Right forelimb (tissue), 1 donor: ENCODE data around the gene EDRF1.
A peak's percentile ranks its signal among the peaks of the same experiment; 100 is the strongest.

Source experiments
- DNase-seq: peaks from one replicate; pipeline ENCODE4 v3.0.0-alpha.2; 2018

EDRF1 gene

GRCh38 chr10:125788156-125789034 is 68.9 kb downstream of the EDRF1 start:
- DNase-seq, result peak; percentile 19

- no peak for DNase-seq
Observed at GRCh38 chr10:125792342-125793300, 73.1 kb downstream of the EDRF1 start.

GRCh38 chr10:125795128-125795527 is 75.6 kb downstream of the EDRF1 start:
- DNase-seq, result no peak

- no peak for DNase-seq
Observed at GRCh38 chr10:125795637-125796190, 76.2 kb downstream of the EDRF1 start.

GRCh38 chr10:125797424-125797823 is 77.9 kb downstream of the EDRF1 start:
- DNase-seq, result no peak

- no peak for DNase-seq
Observed at GRCh38 chr10:125797994-125798662, 78.6 kb downstream of the EDRF1 start.

- no peak for DNase-seq
Observed at GRCh38 chr10:125799451-125800182, 80.1 kb downstream of the EDRF1 start.

GRCh38 chr10:125801574-125801973 is 82.1 kb downstream of the EDRF1 start:
- no peak for DNase-seq

GRCh38 chr10:125802131-125802530 is 82.6 kb downstream of the EDRF1 start:
- no peak for DNase-seq

GRCh38 chr10:125802739-125803138 is 83.2 kb downstream of the EDRF1 start:
- DNase-seq, result no peak

- DNase-seq, result no peak
Observed at GRCh38 chr10:125808047-125808446, 88.5 kb downstream of the EDRF1 start.

GRCh38 chr10:125811251-125811650 is 91.7 kb downstream of the EDRF1 start:
- no peak for DNase-seq

- no peak for DNase-seq
Observed at GRCh38 chr10:125812128-125812750, 92.7 kb downstream of the EDRF1 start.
